Measurements from ENCODE around the gene YPEL4.

GRCh38 chr11:57630171-57630570 is 19.5 kb downstream of the YPEL4 start:
- no peak for TF ChIP-seq CTCF (conservative IDR thresholded peaks at IDR 0.05 in 1 of 2, IDR thresholded peaks at IDR 0.05 in 1 of 2; ENCODE audit: extremely low read depth in 1 of 2, insufficient read depth in 1 of 2, low read depth in 1 of 2, low read length in 2 of 2)
- no peak for TF ChIP-seq EZH2 (IDR thresholded peaks at IDR 0.05; ENCODE audit: borderline replicate concordance, low read length)
